Karpas-422 (cell line): Measurements from ENCODE around the gene RAMP1. TPM values are rescaled to one million over a fixed set of nuclear protein-coding genes. Genes with fewer than 3 reads are reported as not detected.

Experiments used
- DNase-seq: peaks from one replicate; pipeline ENCODE4 v3.0.0-alpha.2; 2015
- H2AFZ ChIP-seq: fragments of 200-600 bp; sonication (generic); 2 replicates; pipeline ENCODE4 v1.6.1; 2014; ENCODE audit warnings: antibody characterized with exemption, low read length, mixed read lengths
- H3K27ac ChIP-seq: fragments of 200-600 bp; sonication (generic); 2 replicates; pipeline ENCODE4 v1.5.1; 2014; ENCODE audit warnings: mild to moderate bottlenecking, low read length, moderate library complexity
- H3K27me3 ChIP-seq: fragments of 200-600 bp; sonication (generic); 2 replicates; pipeline ENCODE4 v1.6.1; 2014; ENCODE audit warnings: low read length, mixed read lengths
- H3K36me3 ChIP-seq: fragments of 200-600 bp; sonication (generic); 2 replicates; pipeline ENCODE4 v1.6.1; 2014; ENCODE audit warnings: low read length, mixed read lengths; ENCODE audit not compliant: insufficient read depth
- H3K4me1 ChIP-seq: fragments of 200-600 bp; sonication (generic); 2 replicates; pipeline ENCODE4 v1.6.1; 2014; ENCODE audit warnings: mild to moderate bottlenecking, low read length, mixed read lengths
- H3K4me2 ChIP-seq: fragments of 200-600 bp; sonication (generic); 2 replicates; pipeline ENCODE4 v1.6.1; 2014; ENCODE audit warnings: low read length, low read depth, mild to moderate bottlenecking; ENCODE audit not compliant: poor library complexity, severe bottlenecking
- H3K4me3 ChIP-seq: fragments of 200-600 bp; sonication (generic); 2 replicates; pipeline ENCODE4 v1.5.1; 2014; ENCODE audit warnings: mild to moderate bottlenecking, antibody characterized with exemption, low read length, mixed read lengths
- H3K79me2 ChIP-seq: fragments of 200-600 bp; sonication (generic); 2 replicates; pipeline ENCODE4 v1.6.1; 2014; ENCODE audit warnings: mild to moderate bottlenecking, low read length, mixed read lengths
- H3K9ac ChIP-seq: fragments of 200-600 bp; sonication (generic); 2 replicates; pipeline ENCODE4 v1.6.0; 2014; ENCODE audit warnings: low read length
- H3K9me2 ChIP-seq: fragments of 200-600 bp; sonication (generic), shearing (Covaris generic); replicated peaks from 2 replicates; pipeline ENCODE4 v1.6.0; 2014; ENCODE audit warnings: mild to moderate bottlenecking, low read length, moderate library complexity; ENCODE audit not compliant: insufficient read depth
- H3K9me3 ChIP-seq: fragments of 300-700, 200-600 bp; sonication (generic); 2 replicates; pipeline ENCODE4 v1.6.1; 2014; ENCODE audit warnings: low read length, mixed read lengths
- H4K20me1 ChIP-seq: fragments of 200-600 bp; sonication (generic); 2 replicates; pipeline ENCODE4 v1.6.1; 2014; ENCODE audit warnings: mild to moderate bottlenecking, antibody characterized with exemption, low read length, low read depth; ENCODE audit not compliant: insufficient read depth
- total RNA-seq: library from RNA; depleted of rRNA; stranded (reverse); fragments of >200 nt; shearing (Covaris generic); gene quantifications from 2 replicates; pipeline ENCODE4 v1.2.3, GENCODE V29; 2014; ENCODE audit warnings: low replicate concordance

RAMP1 gene
- total RNA-seq, 1 experiment from 2014 or later, result not detected

- no peak overlapping the region for H3K27ac ChIP-seq
- H3K79me2 ChIP-seq, result no peaks in the 10 kb centered on the region
- H3K36me3 ChIP-seq, result no peaks in the 10 kb centered on the region
- H3K9me3 ChIP-seq, result no peaks in the 10 kb centered on the region
- H3K9ac ChIP-seq, result no peak overlapping the region
- no peak overlapping the region for H3K4me3 ChIP-seq
- H4K20me1 ChIP-seq, result no peaks in the 10 kb centered on the region
- peaks cover 4% of the 10 kb centered on the region for H3K4me1 ChIP-seq
- DNase-seq, result no peak
- H3K9me2 ChIP-seq, result no peaks in the 10 kb centered on the region
- no peak overlapping the region; the same call in 1 of the 2 replicates for H2AFZ ChIP-seq
- no peak overlapping the region for H3K4me2 ChIP-seq
- H3K27me3 ChIP-seq, result no peaks in the 10 kb centered on the region
Observed at GRCh38 chr2:237920673-237921072, 61.2 kb downstream of the RAMP1 start.

GRCh38 chr2:237921967-237922492, 62.6 kb downstream of the RAMP1 start:
- Histone ChIP-seq H3K9me3 (no peaks in the 10 kb centered on the region), H3K4me3 (no peak overlapping the region), H3K27ac (no peak overlapping the region), H3K27me3 (no peaks in the 10 kb centered on the region), H3K9me2 (no peaks in the 10 kb centered on the region), H2AFZ (no peak overlapping the region), H3K9ac (no peak overlapping the region), H3K36me3 (no peaks in the 10 kb centered on the region), H3K4me1 (peaks cover 4% of the 10 kb centered on the region), H3K79me2 (no peaks in the 10 kb centered on the region), H3K4me2 (no peak overlapping the region), H4K20me1 (no peaks in the 10 kb centered on the region)
- no peak for DNase-seq

- DNase-seq, result no peak
- H4K20me1 ChIP-seq, result no peaks in the 10 kb centered on the region
- peaks cover 4% of the 10 kb centered on the region for H3K4me1 ChIP-seq
- no peak overlapping the region for H3K4me3 ChIP-seq
- no peaks in the 10 kb centered on the region for H3K9me3 ChIP-seq
- no peak overlapping the region for H3K27ac ChIP-seq
- no peaks in the 10 kb centered on the region for H3K36me3 ChIP-seq
- H3K9ac ChIP-seq, result no peak overlapping the region; the same call in 1 of the 2 replicates
- H3K79me2 ChIP-seq, result no peaks in the 10 kb centered on the region
- no peaks in the 10 kb centered on the region for H3K9me2 ChIP-seq
- no peak overlapping the region for H2AFZ ChIP-seq
- no peak overlapping the region for H3K4me2 ChIP-seq
- H3K27me3 ChIP-seq, result no peaks in the 10 kb centered on the region
Observed at GRCh38 chr2:237922641-237923361, 63.4 kb downstream of the RAMP1 start.

GRCh38 chr2:237923481-237924163, 64.2 kb downstream of the RAMP1 start:
- H3K27ac ChIP-seq, result no peak overlapping the region
- no peak overlapping the region; the same call in 1 of the 2 replicates for H3K9ac ChIP-seq
- H3K36me3 ChIP-seq, result no peaks in the 10 kb centered on the region
- no peaks in the 10 kb centered on the region for H3K9me2 ChIP-seq
- H3K9me3 ChIP-seq, result no peaks in the 10 kb centered on the region
- no peak overlapping the region for H3K4me3 ChIP-seq
- peak overlapping the region; percentile 41 for H3K4me2 ChIP-seq
- no peaks in the 10 kb centered on the region for H4K20me1 ChIP-seq
- H3K27me3 ChIP-seq, result no peaks in the 10 kb centered on the region
- peak; percentile 92 for DNase-seq
- no peaks in the 10 kb centered on the region for H3K79me2 ChIP-seq
- peaks cover 4% of the 10 kb centered on the region for H3K4me1 ChIP-seq
- peak overlapping the region; percentile 54 for H2AFZ ChIP-seq

GRCh38 chr2:237924164-237924534, 64.7 kb downstream of the RAMP1 start:
- H4K20me1 ChIP-seq, result no peaks in the 10 kb centered on the region
- H3K9me2 ChIP-seq, result no peaks in the 10 kb centered on the region
- no peaks in the 10 kb centered on the region for H3K9me3 ChIP-seq
- H3K4me1 ChIP-seq, result peaks cover 4% of the 10 kb centered on the region
- no peaks in the 10 kb centered on the region for H3K27me3 ChIP-seq
- H2AFZ ChIP-seq, result peak overlapping the region; percentile 54; the same call in 1 of the 2 replicates
- H3K79me2 ChIP-seq, result no peaks in the 10 kb centered on the region
- no peaks in the 10 kb centered on the region for H3K36me3 ChIP-seq
- no peak overlapping the region for H3K9ac ChIP-seq
- no peak overlapping the region for H3K4me3 ChIP-seq
- no peak overlapping the region for H3K4me2 ChIP-seq
- H3K27ac ChIP-seq, result no peak overlapping the region
- DNase-seq, result no peak

GRCh38 chr2:237927135-237927534, 67.7 kb downstream of the RAMP1 start:
- no peaks in the 10 kb centered on the region for H3K79me2 ChIP-seq
- H3K9me3 ChIP-seq, result no peaks in the 10 kb centered on the region
- no peak overlapping the region for H3K4me3 ChIP-seq
- H3K27ac ChIP-seq, result no peak overlapping the region
- peaks cover 4% of the 10 kb centered on the region for H3K4me1 ChIP-seq
- H2AFZ ChIP-seq, result no peak overlapping the region
- no peaks in the 10 kb centered on the region for H3K9me2 ChIP-seq
- H3K27me3 ChIP-seq, result no peaks in the 10 kb centered on the region
- DNase-seq, result no peak
- no peaks in the 10 kb centered on the region for H4K20me1 ChIP-seq
- H3K36me3 ChIP-seq, result no peaks in the 10 kb centered on the region
- H3K9ac ChIP-seq, result no peak overlapping the region
- H3K4me2 ChIP-seq, result no peak overlapping the region

- Histone ChIP-seq H4K20me1 (no peaks in the 10 kb centered on the region), H3K4me3 (no peak overlapping the region), H3K36me3 (no peaks in the 10 kb centered on the region), H3K79me2 (no peaks in the 10 kb centered on the region), H3K4me2 (no peak overlapping the region), H3K9ac (no peak overlapping the region), H3K27me3 (no peaks in the 10 kb centered on the region), H3K4me1 (peaks cover 4% of the 10 kb centered on the region), H3K9me2 (no peaks in the 10 kb centered on the region), H2AFZ (no peak overlapping the region), H3K9me3 (no peaks in the 10 kb centered on the region), H3K27ac (no peak overlapping the region)
- no peak for DNase-seq
Observed at GRCh38 chr2:237927986-237928385, 68.6 kb downstream of the RAMP1 start.

GRCh38 chr2:237929979-237930378, 70.6 kb downstream of the RAMP1 start:
- Histone ChIP-seq H4K20me1 (no peaks in the 10 kb centered on the region), H3K9me2 (no peaks in the 10 kb centered on the region), H3K9ac (no peak overlapping the region), H3K36me3 (no peaks in the 10 kb centered on the region), H3K4me1 (no peaks in the 10 kb centered on the region), H3K4me2 (no peak overlapping the region), H3K79me2 (no peaks in the 10 kb centered on the region), H3K27me3 (no peaks in the 10 kb centered on the region), H3K4me3 (no peak overlapping the region), H2AFZ (no peak overlapping the region), H3K27ac (no peak overlapping the region), H3K9me3 (no peaks in the 10 kb centered on the region)
- DNase-seq, result no peak
